Embryonic facial prominence (tissue), 1 donor: ENCODE data around the gene GRIK1.

ENCODE experiments used
- DNase-seq: peaks from one replicate; pipeline ENCODE4 v3.0.0-alpha.2; 2016; ENCODE audit errors: extremely low spot score

GRIK1 gene

GRCh38 chr21:29673096-29673610, 266.6 kb downstream of the GRIK1 start:
- no peak for DNase-seq

GRCh38 chr21:29671728-29672127, 268.1 kb downstream of the GRIK1 start:
- DNase-seq: no peak

GRCh38 chr21:29670228-29670627, 269.6 kb downstream of the GRIK1 start:
- DNase-seq: no peak

GRCh38 chr21:29669416-29669815, 270.4 kb downstream of the GRIK1 start:
- no peak for DNase-seq

GRCh38 chr21:29667651-29668050, 272.1 kb downstream of the GRIK1 start:
- no peak for DNase-seq

GRCh38 chr21:29664615-29665014, 275.2 kb downstream of the GRIK1 start:
- DNase-seq: no peak

- no peak for DNase-seq
These were observed 277.9 kb downstream of the GRIK1 start for GRCh38 chr21:29661672-29662442.

GRCh38 chr21:29660047-29660720, 279.6 kb downstream of the GRIK1 start:
- DNase-seq: no peak

- no peak for DNase-seq
These were observed 280.9 kb downstream of the GRIK1 start for GRCh38 chr21:29658934-29659203.

GRCh38 chr21:29658177-29658933, 281.4 kb downstream of the GRIK1 start:
- DNase-seq: no peak

- no peak for DNase-seq
These were observed 282.4 kb downstream of the GRIK1 start for GRCh38 chr21:29657240-29657989.

GRCh38 chr21:29656504-29657239, 283.1 kb downstream of the GRIK1 start:
- no peak for DNase-seq

GRCh38 chr21:29655577-29655976, 284.2 kb downstream of the GRIK1 start:
- DNase-seq: no peak

GRCh38 chr21:29654855-29655254, 284.9 kb downstream of the GRIK1 start:
- no peak for DNase-seq

- DNase-seq: no peak
These were observed 285.6 kb downstream of the GRIK1 start for GRCh38 chr21:29654203-29654602.

GRCh38 chr21:29650523-29651022, 289.2 kb downstream of the GRIK1 start:
- no peak for DNase-seq

GRCh38 chr21:29649406-29649814, 290.4 kb downstream of the GRIK1 start:
- DNase-seq: no peak

- no peak for DNase-seq
These were observed 291.0 kb downstream of the GRIK1 start for GRCh38 chr21:29648710-29649240.

- no peak for DNase-seq
These were observed 292.4 kb downstream of the GRIK1 start for GRCh38 chr21:29647353-29647781.

GRCh38 chr21:29645666-29646553, 293.9 kb downstream of the GRIK1 start:
- no peak for DNase-seq
